Measurements from ENCODE around the gene CNTNAP2.

DNA sequence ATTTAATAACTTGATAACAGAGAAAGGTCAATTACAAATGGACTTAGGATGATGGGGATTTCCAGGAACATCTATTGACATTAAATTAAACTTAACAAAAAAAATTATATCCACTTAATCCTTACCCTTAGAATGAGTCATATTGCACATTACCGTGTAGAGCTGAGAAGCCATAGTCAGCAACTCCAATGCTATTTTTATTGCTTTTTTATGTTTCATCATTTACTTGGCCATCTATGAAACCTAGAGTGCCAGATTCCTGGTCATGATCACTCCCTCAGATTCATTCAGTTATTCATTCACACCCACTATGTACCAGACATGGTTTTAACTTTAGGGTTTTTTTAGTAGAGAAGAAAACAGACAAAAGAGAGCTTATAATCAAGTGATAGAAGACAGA, 1180.4 kb downstream of the CNTNAP2 start:
- no peak for TF ChIP-seq POLR2A (IDR thresholded peaks at IDR 0.05; ENCODE audit: low read depth, low read length)
- TF ChIP-seq CTCF (conservative IDR thresholded peaks at IDR 0.05; ENCODE audit: low read depth, low read length), result no peak
- no peak for TF ChIP-seq SMC3 (IDR thresholded peaks at IDR 0.05; ENCODE audit: low read depth, low read length)
